Mucosa of descending colon (tissue), 3 donors: Measurements from ENCODE around the gene DENND6A. TPM values are rescaled to one million over a fixed set of nuclear protein-coding genes. Genes with fewer than 3 reads are reported as not detected.
"Not testable (repeated sequence)": the region's sequence is repeated elsewhere in the genome, so short reads cannot be mapped to it uniquely, and the experiment has no call there.

ENCODE experiments used
- ATAC-seq: fragments of 200-7000 bp; cut with Tn5 transposase; one replicate; pipeline ENCODE4 v1.9.1; 2020; ENCODE audit warnings: mild to moderate bottlenecking, moderate library complexity
- DNase-seq, 3 donors: peaks; one replicate each; pipeline ENCODE4 v3.0.0-alpha.2; 2020
- H3K36me3 ChIP-seq: fragments of 200-600 bp; one replicate; pipeline ENCODE4 v1.8.0; 2021; ENCODE audit warnings: low read depth, mild to moderate bottlenecking
- H3K4me1 ChIP-seq: fragments of 200-600 bp; one replicate; pipeline ENCODE4 v1.8.0; 2021; ENCODE audit warnings: low read depth, mild to moderate bottlenecking
- H3K4me3 ChIP-seq: fragments of 200-600 bp; one replicate; pipeline ENCODE4 v1.8.0; 2021; ENCODE audit warnings: mild to moderate bottlenecking
- H3K9me3 ChIP-seq: fragments of 200-600 bp; one replicate; pipeline ENCODE4 v1.8.0; 2021; ENCODE audit warnings: mild to moderate bottlenecking
- CTCF ChIP-seq: fragments of 200-600 bp; IDR thresholded peaks from one replicate; pipeline ENCODE4 v1.8.0; 2022; ENCODE audit warnings: antibody characterized with exemption, mild to moderate bottlenecking
- intact Hi-C, 2 donors: fragments of 100-400 bp; cut with DNase I in 1 of 2; cut with micrococcal nuclease in 1 of 2; formaldehyde crosslinking; loops; one replicate each; pipeline versions ENCODE4 v1.11.0 to v1.11.1; 2022; cut with DNase I, micrococcal nuclease
- total RNA-seq, 3 donors: library from RNA; stranded (reverse); fragmentation: NEBNext Ultra II Directional in 2 of 3; extraction: Animal tissue kit (Norgen Biotek cat#: 25700) in 2 of 3; gene quantifications; one replicate each; pipeline versions ENCODE4 v1.2.1 to v1.2.4, GENCODE V29; 2021 to 2023
- donor health status: DM: no; HTN: no; CAD: no; lungs with moderate emphysema.
- donor health status: DM: no; HTN: no; CAD: no.
- donor health status: DM: no; HTN: yes; CAD: no.

DENND6A gene
- total RNA-seq, 3 donors from 2014 or later: 19.6 to 34.7 (median 20.4) TPM

- no peak for TF ChIP-seq CTCF
- Histone ChIP-seq H3K4me1 (no peaks in the 10 kb centered on the region), H3K36me3 (no peaks in the 10 kb centered on the region), H3K9me3 (no peaks in the 10 kb centered on the region), H3K4me3 (no peak overlapping the region)
- DNase-seq (no peak), ATAC-seq (peak; percentile 97)
- intact Hi-C loops: no loop called here
Measured at GRCh38 chr3:57706462-57706861, 13.6 kb upstream of the DENND6A start.

GRCh38 chr3:57705351-57705750 lies 12.5 kb upstream of the DENND6A start:
- intact Hi-C loops, DNase-seq, H3K36me3 ChIP-seq, H3K9me3 ChIP-seq, H3K4me3 ChIP-seq, H3K4me1 ChIP-seq, ATAC-seq: not testable (repeated sequence)

- no peaks in the 10 kb centered on the region for H3K9me3 ChIP-seq
- no peak for TF ChIP-seq CTCF
- H3K36me3 ChIP-seq: no peaks in the 10 kb centered on the region
- no peaks in the 10 kb centered on the region for H3K4me1 ChIP-seq
- intact Hi-C loops: no loop called here
- ATAC-seq (no peak), DNase-seq (no peak)
- no peak overlapping the region for H3K4me3 ChIP-seq
Measured at GRCh38 chr3:57701781-57702180, 8.9 kb upstream of the DENND6A start.

GRCh38 chr3:57700737-57701136 lies 7.9 kb upstream of the DENND6A start:
- H3K9me3 ChIP-seq: no peaks in the 10 kb centered on the region
- no peaks in the 10 kb centered on the region for H3K36me3 ChIP-seq
- no peak overlapping the region for H3K4me3 ChIP-seq
- intact Hi-C loops: no loop called here
- DNase-seq (no peak), ATAC-seq (no peak)
- no peaks in the 10 kb centered on the region for H3K4me1 ChIP-seq
- no peak for TF ChIP-seq CTCF

GRCh38 chr3:57699591-57699990 lies 6.7 kb upstream of the DENND6A start:
- H3K4me3 ChIP-seq: no peak overlapping the region
- no peaks in the 10 kb centered on the region for H3K4me1 ChIP-seq
- H3K9me3 ChIP-seq: no peaks in the 10 kb centered on the region
- DNase-seq (no peak), ATAC-seq (no peak)
- no peak for TF ChIP-seq CTCF
- intact Hi-C loops: no loop called here
- no peaks in the 10 kb centered on the region for H3K36me3 ChIP-seq

- ATAC-seq (no peak), DNase-seq (no peak)
- no peaks in the 10 kb centered on the region for H3K9me3 ChIP-seq
- no peaks in the 10 kb centered on the region for H3K4me1 ChIP-seq
- no peak for TF ChIP-seq CTCF
- H3K36me3 ChIP-seq: no peaks in the 10 kb centered on the region
- intact Hi-C loops: no loop called here
- H3K4me3 ChIP-seq: no peak overlapping the region
Measured at GRCh38 chr3:57696801-57697321, 4.0 kb upstream of the DENND6A start.
